Activated CD8-positive, alpha-beta memory T cell treated with anti-CD3 and anti-CD28 coated beads, Interleukin-2, amount 50 U/mL, for 4 hours (primary cell): ENCODE results near the gene PDS5A.
"Not testable (repeated sequence)": the region's sequence is repeated elsewhere in the genome, so short reads cannot be mapped to it uniquely, and the experiment has no call there.

Experiments used
- DNase-seq: peaks from one replicate; pipeline ENCODE4 v3.0.0-alpha.2; 2020

PDS5A gene

GRCh38 chr4:39963656-39964055 is 14.1 kb downstream of the PDS5A start:
- DNase-seq, result no peak

GRCh38 chr4:39961311-39961877 is 16.3 kb downstream of the PDS5A start:
- no peak for DNase-seq

GRCh38 chr4:39950861-39951481 is 26.7 kb downstream of the PDS5A start:
- DNase-seq, result no peak

GRCh38 chr4:39947963-39948362 is 29.7 kb downstream of the PDS5A start:
- no peak for DNase-seq

GRCh38 chr4:39947417-39947816 is 30.3 kb downstream of the PDS5A start:
- no peak for DNase-seq

- not testable (repeated sequence) for DNase-seq
Measured at GRCh38 chr4:39944245-39944644, 33.5 kb downstream of the PDS5A start.

- DNase-seq, result no peak
Measured at GRCh38 chr4:39942507-39942906, 35.2 kb downstream of the PDS5A start.

- no peak for DNase-seq
Measured at GRCh38 chr4:39941682-39942217, 36.0 kb downstream of the PDS5A start.

- no peak for DNase-seq
Measured at GRCh38 chr4:39937683-39938268, 39.9 kb downstream of the PDS5A start.

- no peak for DNase-seq
Measured at GRCh38 chr4:39936565-39937418, 40.9 kb downstream of the PDS5A start.

- DNase-seq, result no peak
Measured at GRCh38 chr4:39933671-39934590, 43.8 kb downstream of the PDS5A start.

GRCh38 chr4:39932776-39933402 is 44.8 kb downstream of the PDS5A start:
- DNase-seq, result no peak

GRCh38 chr4:39931441-39931901 is 46.2 kb downstream of the PDS5A start:
- DNase-seq, result no peak

- DNase-seq, result no peak
Measured at GRCh38 chr4:39928538-39928937, 49.2 kb downstream of the PDS5A start.

- no peak for DNase-seq
Measured at GRCh38 chr4:39924014-39924413, 53.7 kb downstream of the PDS5A start.

- DNase-seq, result no peak
Measured at GRCh38 chr4:39922399-39922798, 55.3 kb downstream of the PDS5A start.

GRCh38 chr4:39913471-39913870 is 64.2 kb downstream of the PDS5A start:
- DNase-seq, result no peak

- no peak for DNase-seq
Measured at GRCh38 chr4:39910064-39910463, 67.6 kb downstream of the PDS5A start.

GRCh38 chr4:39908284-39908683 is 69.4 kb downstream of the PDS5A start:
- no peak for DNase-seq

- no peak for DNase-seq
Measured at GRCh38 chr4:39905656-39906055, 72.1 kb downstream of the PDS5A start.

- not testable (repeated sequence) for DNase-seq
Measured at GRCh38 chr4:39905019-39905418, 72.7 kb downstream of the PDS5A start.

- DNase-seq, result no peak
Measured at GRCh38 chr4:39900966-39901365, 76.7 kb downstream of the PDS5A start.
